GM12872 (cell line): ENCODE measurements around the gene TSPAN2.

ENCODE experiments used
- TF ChIP-seq, protein P1 (sequence below): IDR thresholded peaks from 3 replicates; pipeline ENCODE4 v1.5.1; 2011; ENCODE audit warnings: low read depth, mild to moderate bottlenecking, low read length, moderate library complexity; ENCODE audit not compliant: insufficient read depth

TSPAN2 gene

DNA sequence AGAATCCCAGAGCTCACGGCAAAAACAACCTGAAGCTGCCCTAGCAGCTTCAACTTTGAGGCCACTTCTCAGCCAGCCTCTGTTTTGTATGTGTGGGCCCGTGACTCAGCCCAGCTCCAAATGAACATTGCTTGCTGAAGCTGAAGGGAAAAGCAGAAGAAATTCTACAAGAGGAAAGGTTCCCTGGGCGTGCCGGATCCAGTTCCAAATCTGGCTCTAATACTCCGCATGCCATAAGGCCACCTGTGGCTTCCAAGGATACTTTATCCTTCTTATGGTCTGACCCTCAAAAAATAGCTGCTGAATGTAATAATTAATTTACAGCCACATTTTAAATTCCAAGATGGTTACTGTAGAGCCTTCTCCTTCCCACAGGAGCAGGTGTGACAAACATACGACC is 24.3 kb downstream of the TSPAN2 start:
- TF ChIP-seq, protein P1, sequence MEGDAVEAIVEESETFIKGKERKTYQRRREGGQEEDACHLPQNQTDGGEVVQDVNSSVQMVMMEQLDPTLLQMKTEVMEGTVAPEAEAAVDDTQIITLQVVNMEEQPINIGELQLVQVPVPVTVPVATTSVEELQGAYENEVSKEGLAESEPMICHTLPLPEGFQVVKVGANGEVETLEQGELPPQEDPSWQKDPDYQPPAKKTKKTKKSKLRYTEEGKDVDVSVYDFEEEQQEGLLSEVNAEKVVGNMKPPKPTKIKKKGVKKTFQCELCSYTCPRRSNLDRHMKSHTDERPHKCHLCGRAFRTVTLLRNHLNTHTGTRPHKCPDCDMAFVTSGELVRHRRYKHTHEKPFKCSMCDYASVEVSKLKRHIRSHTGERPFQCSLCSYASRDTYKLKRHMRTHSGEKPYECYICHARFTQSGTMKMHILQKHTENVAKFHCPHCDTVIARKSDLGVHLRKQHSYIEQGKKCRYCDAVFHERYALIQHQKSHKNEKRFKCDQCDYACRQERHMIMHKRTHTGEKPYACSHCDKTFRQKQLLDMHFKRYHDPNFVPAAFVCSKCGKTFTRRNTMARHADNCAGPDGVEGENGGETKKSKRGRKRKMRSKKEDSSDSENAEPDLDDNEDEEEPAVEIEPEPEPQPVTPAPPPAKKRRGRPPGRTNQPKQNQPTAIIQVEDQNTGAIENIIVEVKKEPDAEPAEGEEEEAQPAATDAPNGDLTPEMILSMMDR: no peak

DNA sequence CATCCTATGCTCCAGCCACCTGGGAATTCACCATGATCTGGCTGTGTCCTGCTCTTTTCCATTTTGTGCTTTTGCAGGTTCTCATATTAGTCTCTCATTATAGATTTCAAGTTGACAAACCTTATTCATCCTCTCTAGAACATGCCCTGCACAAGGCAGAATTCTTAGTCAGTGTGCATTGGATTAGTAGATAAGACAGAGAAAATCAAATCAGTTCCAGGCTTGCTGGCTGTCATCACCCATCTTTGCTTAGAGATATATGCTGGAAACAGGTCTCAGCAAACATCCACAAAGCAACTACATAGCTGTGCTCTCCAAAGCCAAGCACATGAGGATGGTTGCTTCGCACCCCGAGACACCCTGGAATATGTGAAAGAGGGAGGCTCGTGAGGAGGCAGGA is 24.8 kb downstream of the TSPAN2 start:
- TF ChIP-seq, protein P1: no peak

DNA sequence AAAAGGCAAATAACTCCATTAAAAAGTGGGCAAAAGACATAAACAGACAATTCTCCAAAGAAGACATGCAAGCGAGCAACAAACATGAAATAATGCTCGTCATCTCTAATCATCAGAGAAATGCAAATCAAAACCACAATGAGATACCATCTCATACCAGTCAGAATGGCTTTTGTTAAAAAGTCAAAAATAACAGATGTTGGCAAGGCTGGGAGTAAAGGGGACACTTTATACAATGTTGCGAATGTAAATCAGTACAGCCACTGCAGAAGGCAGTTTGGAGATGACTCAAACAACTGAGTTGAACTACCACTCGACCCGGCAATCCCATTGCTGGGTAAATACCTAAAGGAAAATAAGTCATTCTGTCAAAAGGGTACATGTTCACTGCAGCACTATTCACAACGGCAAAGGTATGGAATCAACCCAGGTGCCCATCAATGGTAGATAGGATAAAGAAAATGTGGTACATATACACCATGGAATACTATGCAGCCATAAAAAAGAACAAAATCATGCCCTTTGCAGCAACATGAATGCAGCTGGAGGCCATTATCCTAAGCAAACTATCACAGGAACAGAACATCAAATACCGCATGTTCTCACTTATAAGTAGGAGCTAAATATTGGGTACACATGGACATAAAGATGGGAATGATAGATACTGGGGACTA is 25.9 kb downstream of the TSPAN2 start:
- TF ChIP-seq, protein P1: no peak

DNA sequence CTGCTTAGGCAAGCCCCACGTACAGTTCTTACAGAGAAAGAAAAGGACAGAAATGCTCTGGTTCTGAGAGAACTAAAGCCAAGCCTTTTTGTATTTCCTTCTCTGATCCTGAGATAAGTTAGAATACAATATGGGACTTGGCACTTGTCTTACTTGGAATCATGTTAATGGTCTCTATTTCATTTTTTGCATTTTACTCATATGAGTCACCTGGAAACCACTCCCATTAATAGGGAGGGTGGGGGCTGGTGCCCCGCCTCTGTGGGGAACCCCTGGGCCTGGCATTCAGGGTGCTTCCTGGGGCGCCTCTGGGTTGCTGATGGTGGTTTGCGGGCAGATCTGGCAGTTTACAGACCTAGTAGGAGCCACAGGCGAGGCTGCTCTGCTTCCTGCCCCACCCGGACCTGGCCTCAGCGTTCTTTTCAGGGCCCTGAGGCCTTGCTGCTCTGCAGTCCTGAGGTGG is 26.7 kb downstream of the TSPAN2 start:
- TF ChIP-seq, protein P1: no peak

DNA sequence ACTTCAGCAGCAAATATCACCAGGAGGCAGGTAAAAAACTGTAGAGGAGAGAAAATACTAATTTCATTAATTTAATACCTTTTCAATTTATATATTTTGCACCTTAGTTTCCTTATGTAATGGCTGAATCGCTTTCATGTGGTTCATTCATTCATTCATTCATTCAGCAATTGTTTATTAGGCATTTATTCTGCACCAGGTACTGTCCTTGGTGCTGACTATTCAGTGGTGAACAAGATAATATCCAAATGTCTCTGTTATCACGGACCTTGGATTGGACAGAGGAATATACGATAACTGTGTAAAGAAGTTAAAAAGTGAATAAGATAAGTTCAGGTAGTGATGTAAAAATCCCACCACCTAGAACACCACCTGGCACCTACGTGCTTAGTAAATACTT is 28.8 kb downstream of the TSPAN2 start:
- TF ChIP-seq, protein P1: no peak

DNA sequence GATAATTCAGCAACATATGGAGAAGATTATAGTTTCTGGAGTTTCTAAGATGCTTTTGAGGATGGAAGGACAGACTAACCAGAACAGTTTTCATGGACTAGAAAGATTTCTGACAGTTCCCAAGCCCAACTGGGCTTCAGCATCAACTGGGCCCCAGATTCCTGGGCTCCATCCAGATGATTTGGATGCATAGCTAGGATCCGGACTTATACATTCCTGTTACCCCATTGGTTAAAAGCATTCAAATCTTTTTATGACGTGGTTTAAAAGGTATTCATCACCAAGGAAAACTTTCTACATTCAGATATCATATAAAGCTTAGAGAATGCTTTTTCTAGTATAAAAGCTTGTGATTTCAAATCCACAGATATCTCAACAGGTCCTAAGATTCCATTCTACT is 30.0 kb downstream of the TSPAN2 start:
- TF ChIP-seq, protein P1: no peak

DNA sequence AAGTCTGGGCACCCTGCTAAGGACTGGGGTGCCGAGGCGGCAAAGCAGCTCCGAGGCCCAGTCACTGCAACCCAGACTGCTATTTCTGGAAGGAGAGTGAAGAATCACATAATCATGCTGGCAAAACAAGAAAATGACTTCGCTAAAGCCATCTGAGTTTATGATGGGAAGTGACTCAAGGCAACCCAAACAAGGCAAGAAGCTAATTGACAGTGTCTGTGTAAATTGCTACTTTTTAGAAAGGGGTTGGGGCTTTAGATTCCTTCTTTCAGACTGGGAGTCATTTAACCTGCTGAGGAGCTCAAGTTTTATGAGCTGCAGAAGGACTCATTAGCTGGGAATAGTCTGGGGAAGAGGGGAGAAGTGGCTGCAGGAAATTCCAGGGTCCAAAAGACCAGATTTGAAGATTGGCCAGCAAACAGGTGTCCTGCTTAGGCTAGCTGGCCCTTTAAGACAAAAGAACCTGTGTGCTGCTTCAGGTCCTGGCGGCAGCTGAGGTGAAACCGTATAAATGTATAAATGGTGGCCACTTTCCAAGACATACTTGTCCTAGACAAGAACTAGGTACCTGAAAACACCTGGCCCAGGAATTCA is 31.5 kb downstream of the TSPAN2 start:
- TF ChIP-seq, protein P1: no peak
